Uterus (tissue), 4 donors: ENCODE data around the gene NPRL2. TPM values are rescaled to one million over a fixed set of nuclear protein-coding genes. Genes with fewer than 3 reads are reported as not detected.
A peak's percentile ranks its signal among the peaks of the same experiment; 100 is the strongest.

Experiments
- DNase-seq, 2 donors: peaks; one replicate each; pipeline ENCODE4 v3.0.0-alpha.2; 2019 to 2020
- H3K27ac ChIP-seq, 2 donors: fragments of 200-600 bp; sonication (generic); 1 replicate in 1 of 2; 2 replicates in 1 of 2; pipeline ENCODE4 v1.5.1; 2016 to 2018
- H3K27me3 ChIP-seq, 2 donors: fragments of 200-600 bp; sonication (generic); one replicate each; pipeline ENCODE4 v1.5.1; 2018 to 2019; ENCODE audit warnings: control low read depth in 1 of 2
- H3K36me3 ChIP-seq, 2 donors: fragments of 200-600 bp; sonication (generic); one replicate each; pipeline ENCODE4 v1.5.1; 2019; ENCODE audit warnings: control low read depth in 1 of 2
- H3K4me1 ChIP-seq, 2 donors: fragments of 200-600 bp; sonication (generic); one replicate each; pipeline ENCODE4 v1.5.1; 2018 to 2019; ENCODE audit warnings: control low read depth in 1 of 2
- H3K4me3 ChIP-seq, 2 donors: fragments of 200-600 bp; sonication (generic); 1 replicate in 1 of 2; 2 replicates in 1 of 2; pipeline ENCODE4 v1.5.1; 2018 to 2019; ENCODE audit warnings: mild to moderate bottlenecking in 1 of 2
- H3K9me3 ChIP-seq, 2 donors: fragments of 200-600 bp; sonication (generic); one replicate each; pipeline ENCODE4 v1.5.1; 2019; ENCODE audit warnings: control low read depth in 1 of 2
- POLR2A ChIP-seq, 2 donors: fragments of 450-650 bp; IDR thresholded peaks; one replicate each; pipeline ENCODE4 v1.6.1; 2016; ENCODE audit warnings: antibody characterized with exemption in 2 of 2, mild to moderate bottlenecking in 1 of 2, moderate library complexity in 1 of 2
- intact Hi-C: fragments of 100-400 bp; cut with DNase I; formaldehyde crosslinking; loops from one replicate; pipeline ENCODE4 v1.15.1; 2023; ENCODE audit warnings: low total_unique reads
- total RNA-seq, 4 donors: library from RNA; depleted of rRNA in 3 of 4; stranded (reverse); fragments of >200 nt in 3 of 4; gene quantifications; one replicate each; pipeline versions ENCODE4 v1.1.0 to v1.2.4, GENCODE V29; 2014 to 2023
- TF ChIP-seq, protein P1 (sequence below), 4 experiments: fragments of 200-600 bp in 2 of 4; fragments of 450-650 bp in 2 of 4; sonication (generic) in 2 of 4; IDR thresholded peaks; one replicate each; pipeline ENCODE4 v1.5.1; 2016 to 2019; ENCODE audit warnings: antibody characterized with exemption in 4 of 4, mild to moderate bottlenecking in 2 of 4, moderate library complexity in 1 of 4
- donor health status: DM: yes; HTN: yes; CAD: no.

Gene NPRL2
- total RNA-seq, 4 donors from 2014 or later: 11.8 to 26.2 (median 16.0) TPM

DNA sequence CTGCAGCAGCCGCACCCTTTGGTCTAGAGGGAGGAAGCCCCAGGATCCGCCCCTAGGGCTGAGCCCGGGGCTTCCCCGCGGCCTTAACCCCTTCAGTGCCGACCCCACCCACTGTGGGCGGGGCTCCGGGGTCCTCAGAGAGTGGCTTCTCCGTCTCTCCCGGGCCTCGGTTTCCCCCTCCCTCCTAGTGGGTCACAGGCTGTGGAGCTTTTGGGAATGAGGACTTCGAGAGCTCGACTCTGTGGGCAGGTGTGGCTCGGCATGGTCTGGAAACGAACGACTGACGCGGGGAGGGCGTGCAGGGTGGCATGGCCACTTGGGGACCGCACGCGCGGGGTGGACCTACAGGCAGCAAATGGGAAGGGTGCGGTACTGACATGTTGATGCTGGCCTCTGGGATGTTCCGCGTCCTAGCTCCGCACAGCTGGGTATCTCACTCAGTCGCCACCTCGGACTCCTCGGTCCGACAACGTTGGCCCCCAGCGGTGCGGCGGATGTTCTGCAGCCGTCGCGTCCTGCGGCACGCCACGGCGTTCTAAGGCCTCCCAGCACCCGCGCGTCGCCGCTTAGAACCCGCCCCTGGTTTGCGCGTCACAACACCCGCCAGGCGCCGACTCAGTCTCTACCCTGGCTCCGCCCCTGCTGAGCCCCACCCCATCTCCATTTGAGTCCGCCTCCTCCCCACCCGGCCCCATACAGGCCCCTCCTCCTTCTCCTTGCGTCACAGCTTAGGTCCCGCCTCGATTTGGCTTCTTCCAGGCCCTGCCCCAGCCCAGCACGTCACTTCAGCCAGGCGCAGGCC lies 51.5 kb downstream of the NPRL2 start, which contains the start of the genes HYAL3 and NAA80:
TSS of gene HYAL3 (minus strand) at position 570 of the 802 bp plus-strand sequence. CDS start 3,803 bp downstream, outside the sequence.
TSS of gene NAA80 (minus strand) at position 570 of the 802 bp plus-strand sequence. CDS start 1,942 bp downstream, outside the sequence.
- TF ChIP-seq, protein P1, sequence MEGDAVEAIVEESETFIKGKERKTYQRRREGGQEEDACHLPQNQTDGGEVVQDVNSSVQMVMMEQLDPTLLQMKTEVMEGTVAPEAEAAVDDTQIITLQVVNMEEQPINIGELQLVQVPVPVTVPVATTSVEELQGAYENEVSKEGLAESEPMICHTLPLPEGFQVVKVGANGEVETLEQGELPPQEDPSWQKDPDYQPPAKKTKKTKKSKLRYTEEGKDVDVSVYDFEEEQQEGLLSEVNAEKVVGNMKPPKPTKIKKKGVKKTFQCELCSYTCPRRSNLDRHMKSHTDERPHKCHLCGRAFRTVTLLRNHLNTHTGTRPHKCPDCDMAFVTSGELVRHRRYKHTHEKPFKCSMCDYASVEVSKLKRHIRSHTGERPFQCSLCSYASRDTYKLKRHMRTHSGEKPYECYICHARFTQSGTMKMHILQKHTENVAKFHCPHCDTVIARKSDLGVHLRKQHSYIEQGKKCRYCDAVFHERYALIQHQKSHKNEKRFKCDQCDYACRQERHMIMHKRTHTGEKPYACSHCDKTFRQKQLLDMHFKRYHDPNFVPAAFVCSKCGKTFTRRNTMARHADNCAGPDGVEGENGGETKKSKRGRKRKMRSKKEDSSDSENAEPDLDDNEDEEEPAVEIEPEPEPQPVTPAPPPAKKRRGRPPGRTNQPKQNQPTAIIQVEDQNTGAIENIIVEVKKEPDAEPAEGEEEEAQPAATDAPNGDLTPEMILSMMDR (IDR thresholded peaks at IDR 0.05): peak; percentile 12 to 65 (median 38)
- TF ChIP-seq POLR2A (IDR thresholded peaks at IDR 0.05): peak; percentile 96 to 98
- peak; percentile 99 to 100 for DNase-seq
- H3K9me3 ChIP-seq: no peaks in the 10 kb centered on the region
- H3K27me3 ChIP-seq: no peaks in the 10 kb centered on the region
- H3K27ac ChIP-seq: peak within 1 kb of the TSS; percentile 87 to 92
- intact Hi-C loops: no loop called here
- H3K36me3 ChIP-seq: no peaks in the 10 kb centered on the region
- peak within 1 kb of the TSS; percentile 52 to 70 for H3K4me3 ChIP-seq
- H3K4me1 ChIP-seq: peaks cover 0 to 8% of the 10 kb centered on the region in 2 donors

GRCh38 chr3:50297896-50298725 lies 52.5 kb downstream of the NPRL2 start:
- peak overlapping the region; percentile 52 to 70 for H3K4me3 ChIP-seq
- H3K27ac ChIP-seq: peak overlapping the region; percentile 87 to 92
- no peaks in the 10 kb centered on the region for H3K9me3 ChIP-seq
- intact Hi-C loops: no loop called here
- peaks cover 0 to 8% of the 10 kb centered on the region in 2 donors for H3K4me1 ChIP-seq
- no peaks in the 10 kb centered on the region for H3K36me3 ChIP-seq
- no peaks in the 10 kb centered on the region for H3K27me3 ChIP-seq
- TF ChIP-seq POLR2A (IDR thresholded peaks at IDR 0.05): no peak
- TF ChIP-seq, protein P1 (IDR thresholded peaks at IDR 0.05): no peak
- peak in 1 of 2 donors; percentile 31 for DNase-seq

- Histone ChIP-seq H3K27ac (no peak overlapping the region), H3K36me3 (no peaks in the 10 kb centered on the region), H3K4me3 (no peak overlapping the region), H3K27me3 (no peaks in the 10 kb centered on the region), H3K9me3 (no peaks in the 10 kb centered on the region), H3K4me1 (peaks cover 0 to 8% of the 10 kb centered on the region in 2 donors)
- intact Hi-C loops: no loop called here
- DNase-seq: peak in 1 of 2 donors; percentile 55
- TF ChIP-seq POLR2A (IDR thresholded peaks at IDR 0.05): no peak
- TF ChIP-seq, protein P1 (IDR thresholded peaks at IDR 0.05): no peak
Observed at GRCh38 chr3:50297384-50297775, 53.2 kb downstream of the NPRL2 start.

Other genes with a start within 250 kb of the NPRL2 start
- 10 to 100 TPM; 10.5 to 33.1 (median 12.9) TPM for gene SEMA3F, start 195.5 kb downstream of the NPRL2 start, total RNA-seq
- not detected for gene GNAT1, start 159.2 kb downstream of the NPRL2 start, total RNA-seq
- gene SLC38A3, start 145.5 kb downstream of the NPRL2 start, total RNA-seq: 1 to 10 TPM in 1 of 4 donors, under 1 TPM in 1, not detected in 2; 0.69 to 4.1 TPM
- 100 to 1,000 TPM; 123 to 325 (median 173) TPM for gene GNAI2, start 114.6 kb downstream of the NPRL2 start, total RNA-seq
- 100 to 1,000 TPM in 1 of 4 donors, 10 to 100 TPM in 3; 24.1 to 113 (median 77.2) TPM for gene SEMA3B, start 81.6 kb downstream of the NPRL2 start, total RNA-seq
- gene LSMEM2, start 71.7 kb downstream of the NPRL2 start, total RNA-seq: 1 to 10 TPM in 1 of 4 donors, under 1 TPM in 1, not detected in 2; 0.90 to 1.5 TPM
- gene IFRD2, start 58.3 kb downstream of the NPRL2 start, total RNA-seq: 10 to 100 TPM; 14.1 to 81.5 (median 25.1) TPM
- 1 to 10 TPM in 3 of 4 donors, not detected in 1; 1.9 to 3.9 (median 3.3) TPM for gene HYAL3, start 51.4 kb downstream of the NPRL2 start, total RNA-seq
- 10 to 100 TPM in 3 of 4 donors, 1 to 10 TPM in 1; 4.7 to 33.5 (median 24.0) TPM for gene NAA80, start 51.4 kb downstream of the NPRL2 start, total RNA-seq
- 10 to 100 TPM in 3 of 4 donors, 1 to 10 TPM in 1; 2.1 to 30.5 (median 22.1) TPM for gene HYAL1, start 47.2 kb downstream of the NPRL2 start, total RNA-seq
- gene HYAL2, start 28.0 kb downstream of the NPRL2 start, total RNA-seq: 100 to 1,000 TPM; 112 to 289 (median 166) TPM
- gene TUSC2, start 22.6 kb downstream of the NPRL2 start, total RNA-seq: 10 to 100 TPM in 3 of 4 donors, 1 to 10 TPM in 1; 9.0 to 25.1 (median 21.3) TPM
- 100 to 1,000 TPM in 1 of 4 donors, 10 to 100 TPM in 3; 42.1 to 114 (median 44.6) TPM for gene RASSF1, start 9.9 kb downstream of the NPRL2 start, total RNA-seq
- 10 to 100 TPM in 1 of 4 donors, 1 to 10 TPM in 3; 1.5 to 11.4 (median 4.9) TPM for gene ZMYND10, start 5.0 kb downstream of the NPRL2 start, total RNA-seq
- gene CYB561D2, start 87 bp upstream of the NPRL2 start, total RNA-seq: 10 to 100 TPM in 2 of 4 donors, 1 to 10 TPM in 2; 3.6 to 23.8 (median 11.3) TPM
- gene TMEM115, start 8.7 kb upstream of the NPRL2 start, total RNA-seq: 10 to 100 TPM; 24.1 to 61.7 (median 37.0) TPM
- gene CACNA2D2, start 152.9 kb upstream of the NPRL2 start, total RNA-seq: 1 to 10 TPM in 2 of 4 donors, under 1 TPM in 1, not detected in 1; under 0.01 to 6.1 (median 5.3) TPM
- gene C3orf18, start 217.0 kb upstream of the NPRL2 start, total RNA-seq: 10 to 100 TPM in 3 of 4 donors, 1 to 10 TPM in 1; 7.1 to 21.0 (median 20.7) TPM
- gene HEMK1, start 218.7 kb upstream of the NPRL2 start, total RNA-seq: 10 to 100 TPM in 2 of 4 donors, 1 to 10 TPM in 1, under 1 TPM in 1; 0.77 to 26.5 (median 11.4) TPM